GM19455 (cell line): ENCODE results near the gene C2orf92.

Source experiments
- ATAC-seq: cut with Tn5 transposase; IDR thresholded peaks from one replicate; pipeline ENCODE4 v1.9.1; 2021; ENCODE audit not compliant: unreplicated experiment

Gene C2orf92

GRCh38 chr2:97740590-97741182 lies 71.2 kb downstream of the C2orf92 start:
- no peak for ATAC-seq

DNA sequence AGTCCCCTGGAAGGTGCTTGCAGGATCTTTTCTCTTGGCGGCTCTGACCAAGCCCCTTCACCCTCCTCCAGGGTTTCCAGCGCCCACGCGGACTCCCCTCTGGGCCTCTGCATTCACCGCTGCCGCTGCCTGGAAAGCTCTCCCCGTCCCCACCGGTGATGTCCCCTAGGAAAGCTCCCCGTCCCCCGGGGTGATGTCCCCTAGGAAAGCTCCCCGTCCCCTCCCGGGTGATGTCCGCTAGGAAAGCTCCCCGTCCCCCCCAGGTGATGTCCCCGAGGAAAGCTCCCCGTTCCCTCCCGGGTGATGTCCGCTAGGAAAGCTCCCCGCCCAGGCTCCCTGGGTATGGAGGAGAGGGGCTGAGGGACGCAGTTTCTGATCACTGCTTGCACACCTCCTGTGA lies 71.7 kb downstream of the C2orf92 start:
- no peak for ATAC-seq

- no peak for ATAC-seq
Observed at GRCh38 chr2:97741686-97742085, 72.2 kb downstream of the C2orf92 start.

GRCh38 chr2:97742381-97742847 lies 72.9 kb downstream of the C2orf92 start:
- ATAC-seq: no peak

DNA sequence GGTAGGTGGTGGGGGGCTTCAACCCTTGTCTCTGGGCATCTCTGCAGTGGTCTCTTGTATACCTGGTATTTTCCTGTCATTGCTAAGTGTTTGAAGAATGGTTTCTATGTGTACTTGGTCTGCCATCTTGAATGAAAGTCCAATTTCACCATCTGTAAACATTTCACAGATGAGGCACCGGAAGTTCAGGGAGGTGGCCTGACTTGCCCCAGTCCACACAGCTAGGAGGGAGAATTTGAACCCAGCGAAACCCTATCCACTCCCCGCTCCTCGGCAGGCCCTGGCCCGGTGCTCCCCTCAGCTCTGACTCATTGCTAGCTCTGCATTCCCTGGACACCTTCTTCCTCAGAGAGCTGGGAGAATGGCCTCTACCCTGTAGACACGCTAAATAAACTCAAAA lies 74.4 kb downstream of the C2orf92 start:
- no peak for ATAC-seq

GRCh38 chr2:97745474-97746174 lies 76.1 kb downstream of the C2orf92 start:
- no peak for ATAC-seq

DNA sequence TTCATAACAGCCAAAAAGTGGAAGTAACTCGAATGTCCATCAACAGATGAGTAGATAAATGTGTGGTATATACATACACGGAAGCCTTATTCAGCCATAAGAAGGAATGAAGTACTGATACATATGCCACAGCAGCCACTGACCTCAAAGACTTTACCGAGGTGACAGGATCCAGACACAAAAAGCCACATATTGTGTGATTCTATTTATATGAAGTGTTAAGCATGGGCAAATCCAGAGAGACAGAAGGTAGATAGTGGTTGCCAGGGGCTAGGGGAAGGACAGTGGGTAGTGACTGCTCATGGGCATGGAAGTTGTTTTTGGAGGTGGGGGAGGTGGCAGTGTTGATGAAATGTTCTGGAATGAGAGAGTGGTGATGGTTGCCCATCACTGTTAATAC lies 77.8 kb downstream of the C2orf92 start:
- ATAC-seq: no peak

DNA sequence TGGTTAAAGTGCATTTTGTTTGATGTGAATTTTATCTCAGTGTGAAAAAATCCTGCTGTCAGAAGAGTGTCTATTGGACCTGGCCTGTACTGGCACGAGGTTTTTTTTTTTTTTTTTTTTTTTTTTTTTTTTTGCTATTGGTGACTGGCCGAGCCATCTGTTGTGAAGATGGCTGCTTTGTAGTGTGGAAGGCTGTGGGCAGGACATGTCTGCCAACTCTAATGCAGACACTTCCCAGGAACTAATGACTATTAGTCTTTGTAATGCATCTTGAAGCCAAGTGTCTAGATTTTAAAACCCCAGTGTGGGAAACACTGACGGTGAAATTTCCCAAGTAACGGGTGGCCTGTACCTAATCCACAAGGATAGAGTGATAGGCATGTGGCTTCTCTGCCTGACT lies 78.2 kb downstream of the C2orf92 start:
- ATAC-seq: no peak

DNA sequence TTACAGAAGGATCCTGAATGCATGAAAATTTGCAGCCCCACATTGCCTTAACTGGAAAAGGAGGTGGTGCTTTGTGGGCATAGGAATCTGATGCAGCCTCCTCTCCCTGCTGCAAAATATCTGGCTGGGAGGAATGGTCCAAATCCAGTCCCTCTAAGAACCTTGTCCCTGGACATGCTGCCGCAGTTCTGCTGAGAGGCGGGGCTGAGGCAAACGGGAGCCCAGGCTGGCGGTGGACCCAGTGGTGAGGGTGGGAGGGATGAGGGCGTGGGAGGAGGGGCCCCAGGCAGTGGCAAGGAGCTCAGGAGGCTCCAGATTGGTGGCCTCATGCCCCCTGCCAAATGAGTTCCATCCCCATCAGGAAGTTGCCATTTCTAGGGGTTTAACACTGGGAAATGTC lies 80.1 kb downstream of the C2orf92 start:
- no peak for ATAC-seq

GRCh38 chr2:97750017-97750416 lies 80.5 kb downstream of the C2orf92 start:
- ATAC-seq: no peak

DNA sequence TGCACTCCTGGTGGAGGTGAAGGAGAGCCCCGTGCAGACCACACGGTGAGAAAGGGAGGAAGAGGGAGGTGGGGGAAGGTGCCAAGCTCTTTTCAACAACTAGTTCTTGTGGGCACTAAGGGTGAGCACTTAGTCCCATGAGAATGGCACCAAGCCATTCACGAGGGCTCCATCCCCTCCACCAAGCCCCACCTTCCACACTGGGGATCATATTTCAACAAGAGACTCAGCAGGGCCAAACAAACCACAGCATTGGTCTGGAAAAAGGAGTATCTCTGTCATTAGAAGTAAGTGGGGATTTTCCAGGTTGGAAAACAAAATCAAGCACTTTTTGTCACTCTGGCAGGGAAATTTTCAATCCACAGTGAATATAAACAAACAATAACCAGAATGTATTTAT lies 82.2 kb downstream of the C2orf92 start:
- no peak for ATAC-seq
